ENCODE measurements around the gene KLHL3.

DNA sequence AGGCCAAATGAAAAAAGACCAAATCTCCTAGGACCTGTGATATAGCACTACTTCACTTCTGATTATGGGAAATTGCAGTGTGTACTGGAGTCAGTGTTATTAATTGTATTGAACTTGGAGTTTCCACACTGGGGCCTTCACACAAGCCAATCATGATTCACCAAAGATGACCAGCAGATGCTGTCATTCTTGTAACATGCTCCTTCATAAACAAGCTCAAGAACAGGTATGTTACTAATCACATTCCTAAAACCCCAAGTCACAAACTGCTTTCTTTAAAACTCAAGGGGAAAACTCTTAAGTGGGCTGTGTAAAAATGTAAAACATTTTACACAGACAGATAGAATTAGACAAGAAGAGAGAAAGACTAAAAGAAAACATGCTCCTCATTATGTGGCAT, 5.6 kb downstream of the KLHL3 start:
- TF ChIP-seq SP1 (IDR thresholded peaks at IDR 0.05) (no peak), NFRKB (IDR thresholded peaks at IDR 0.05) (no peak), FOXM1 (IDR thresholded peaks at IDR 0.05; ENCODE audit: borderline replicate concordance) (no peak), TARDBP (IDR thresholded peaks at IDR 0.05) (no peak), SUZ12 (IDR thresholded peaks at IDR 0.05) (no peak), BHLHE40 (IDR thresholded peaks at IDR 0.05; ENCODE audit: borderline replicate concordance) (no peak)
